Mesothelial cell of epicardium (in vitro differentiated cells): ENCODE measurements around the gene COL4A1. TPM values are rescaled to one million over a fixed set of nuclear protein-coding genes. Genes with fewer than 3 reads are reported as not detected.

Experiments used
- DNase-seq, 2 experiments: peaks; one replicate each; pipeline ENCODE4 v3.0.0; 2021; ENCODE audit warnings: low spot score in 2 of 2; ENCODE audit not compliant: unreplicated experiment in 2 of 2
- H3K27ac Mint-ChIP-seq: 2 replicates; pipeline ENCODE4 v1.8.0; 2021; ENCODE audit warnings: mixed read lengths
- H3K27me3 Mint-ChIP-seq: 2 replicates; pipeline ENCODE4 v1.8.0; 2021; ENCODE audit warnings: low read depth, mixed read lengths
- H3K36me3 Mint-ChIP-seq: 2 replicates; pipeline ENCODE4 v1.8.0; 2021; ENCODE audit warnings: mixed read lengths
- H3K4me1 Mint-ChIP-seq: 2 replicates; pipeline ENCODE4 v1.8.0; 2021; ENCODE audit warnings: mixed read lengths
- H3K4me3 Mint-ChIP-seq: 2 replicates; pipeline ENCODE4 v1.8.0; 2021; ENCODE audit warnings: mild to moderate bottlenecking, moderate library complexity, mixed read lengths
- H3K9me3 Mint-ChIP-seq: 2 replicates; pipeline ENCODE4 v1.8.0; 2021; ENCODE audit warnings: mixed read lengths
- total RNA-seq: library from RNA; stranded (reverse); gene quantifications from 3 replicates; pipeline ENCODE4 v1.2.1, GENCODE V29; 2021
- TF ChIP-seq, protein P1 (sequence below): fragments of 200-600 bp; sonication (generic); IDR thresholded peaks from one replicate; pipeline ENCODE4 v1.5.0; 2021; ENCODE audit warnings: antibody characterized with exemption; ENCODE audit not compliant: unreplicated experiment

COL4A1 gene
- total RNA-seq, 1 donor from 2014 or later, result 362 TPM

- Mint-ChIP-seq H3K9me3 (no peaks in the 10 kb centered on the region), H3K27ac (peak overlapping the region; percentile 30), H3K27me3 (no peaks in the 10 kb centered on the region), H3K4me1 (peaks cover 10% of the 10 kb centered on the region), H3K36me3 (peaks cover 45% of the 10 kb centered on the region), H3K4me3 (no peak overlapping the region)
- TF ChIP-seq, protein P1, sequence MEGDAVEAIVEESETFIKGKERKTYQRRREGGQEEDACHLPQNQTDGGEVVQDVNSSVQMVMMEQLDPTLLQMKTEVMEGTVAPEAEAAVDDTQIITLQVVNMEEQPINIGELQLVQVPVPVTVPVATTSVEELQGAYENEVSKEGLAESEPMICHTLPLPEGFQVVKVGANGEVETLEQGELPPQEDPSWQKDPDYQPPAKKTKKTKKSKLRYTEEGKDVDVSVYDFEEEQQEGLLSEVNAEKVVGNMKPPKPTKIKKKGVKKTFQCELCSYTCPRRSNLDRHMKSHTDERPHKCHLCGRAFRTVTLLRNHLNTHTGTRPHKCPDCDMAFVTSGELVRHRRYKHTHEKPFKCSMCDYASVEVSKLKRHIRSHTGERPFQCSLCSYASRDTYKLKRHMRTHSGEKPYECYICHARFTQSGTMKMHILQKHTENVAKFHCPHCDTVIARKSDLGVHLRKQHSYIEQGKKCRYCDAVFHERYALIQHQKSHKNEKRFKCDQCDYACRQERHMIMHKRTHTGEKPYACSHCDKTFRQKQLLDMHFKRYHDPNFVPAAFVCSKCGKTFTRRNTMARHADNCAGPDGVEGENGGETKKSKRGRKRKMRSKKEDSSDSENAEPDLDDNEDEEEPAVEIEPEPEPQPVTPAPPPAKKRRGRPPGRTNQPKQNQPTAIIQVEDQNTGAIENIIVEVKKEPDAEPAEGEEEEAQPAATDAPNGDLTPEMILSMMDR, result no peak
- DNase-seq, result no peak
These were observed 152.5 kb downstream of the COL4A1 start for GRCh38 chr13:110154410-110154933.

GRCh38 chr13:110152351-110152750 is 154.6 kb downstream of the COL4A1 start:
- Mint-ChIP-seq H3K27ac (no peak overlapping the region), H3K36me3 (peaks cover 41% of the 10 kb centered on the region), H3K4me1 (peaks cover 10% of the 10 kb centered on the region), H3K9me3 (no peaks in the 10 kb centered on the region), H3K4me3 (no peak overlapping the region), H3K27me3 (no peaks in the 10 kb centered on the region)
- TF ChIP-seq, protein P1, result no peak
- DNase-seq, result no peak

DNA sequence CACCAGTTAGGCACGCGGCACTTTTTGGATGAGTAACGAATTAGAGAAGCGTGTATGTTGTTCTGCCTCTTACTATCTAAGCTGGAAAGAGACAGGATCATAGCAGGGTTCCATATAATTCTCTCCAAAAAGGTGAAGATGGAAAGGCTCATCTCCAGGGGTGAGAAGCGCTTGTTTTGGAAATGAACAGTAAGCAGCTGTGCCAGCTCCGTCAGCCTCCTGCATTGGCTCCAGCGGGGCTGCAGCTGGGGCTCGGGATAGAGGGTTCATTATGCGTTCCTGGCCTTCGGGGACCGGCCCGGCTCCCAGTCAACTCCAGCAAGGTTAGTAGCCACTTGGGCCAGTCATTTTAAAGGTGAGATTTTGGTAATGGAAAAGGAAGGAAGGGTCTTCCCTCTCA is 155.5 kb downstream of the COL4A1 start:
- Mint-ChIP-seq H3K27me3 (no peaks in the 10 kb centered on the region), H3K36me3 (peaks cover 41% of the 10 kb centered on the region), H3K9me3 (no peaks in the 10 kb centered on the region), H3K4me3 (no peak overlapping the region), H3K4me1 (peaks cover 7% of the 10 kb centered on the region), H3K27ac (no peak overlapping the region)
- no peak for DNase-seq
- TF ChIP-seq, protein P1, result no peak

- Mint-ChIP-seq H3K27ac (no peak overlapping the region), H3K4me1 (no peaks in the 10 kb centered on the region), H3K9me3 (no peaks in the 10 kb centered on the region), H3K4me3 (no peak overlapping the region), H3K27me3 (no peaks in the 10 kb centered on the region), H3K36me3 (peaks cover 38% of the 10 kb centered on the region)
- DNase-seq, result no peak
- TF ChIP-seq, protein P1, result no peak
These were observed 156.4 kb downstream of the COL4A1 start for GRCh38 chr13:110150384-110151101.

GRCh38 chr13:110149036-110149435 is 157.9 kb downstream of the COL4A1 start:
- Mint-ChIP-seq H3K36me3 (peaks cover 31% of the 10 kb centered on the region), H3K4me3 (no peak overlapping the region), H3K27ac (no peak overlapping the region), H3K27me3 (no peaks in the 10 kb centered on the region), H3K4me1 (no peaks in the 10 kb centered on the region), H3K9me3 (peaks cover 3% of the 10 kb centered on the region)
- TF ChIP-seq, protein P1, result no peak
- no peak for DNase-seq
